Pulmonary artery endothelial cell (primary cell): ENCODE data around the gene SELENOO. TPM values are rescaled to one million over a fixed set of nuclear protein-coding genes. Genes with fewer than 3 reads are reported as not detected.

ENCODE experiments used
- DNase-seq: peaks from one replicate; pipeline ENCODE4 v3.0.0-alpha.2; 2011; ENCODE audit warnings: low read depth, low spot score
- total RNA-seq: library from RNA; depleted of rRNA; stranded (reverse); fragments of >200 nt; gene quantifications from 2 replicates; pipeline ENCODE4 v1.2.3, GENCODE V29; 2014

SELENOO gene
- total RNA-seq, 1 donor from 2014 or later = 30.4 TPM

- no peak for DNase-seq
Measured at GRCh38 chr22:50233223-50233622, 32.4 kb downstream of the SELENOO start.

- no peak for DNase-seq
Measured at GRCh38 chr22:50236731-50237409, 36.1 kb downstream of the SELENOO start.

- no peak for DNase-seq
Measured at GRCh38 chr22:50238755-50239154, 37.9 kb downstream of the SELENOO start.

- no peak for DNase-seq
Measured at GRCh38 chr22:50242406-50242949, 41.7 kb downstream of the SELENOO start.

GRCh38 chr22:50243685-50244419, 43.0 kb downstream of the SELENOO start:
- DNase-seq = no peak

- DNase-seq = peak; percentile 75
Measured at GRCh38 chr22:50244420-50245213, 43.8 kb downstream of the SELENOO start, which contains the start of gene TUBGCP6. Gene TUBGCP6, minus strand, starts transcription at chr22:50245023. Its CDS starts 564 bp downstream, at chr22:50244459.

GRCh38 chr22:50245214-50246072, 44.6 kb downstream of the SELENOO start:
- DNase-seq = no peak

GRCh38 chr22:50246242-50247175, 45.7 kb downstream of the SELENOO start:
- no peak for DNase-seq

GRCh38 chr22:50247748-50248147, 46.9 kb downstream of the SELENOO start:
- DNase-seq = no peak

- no peak for DNase-seq
Measured at GRCh38 chr22:50248196-50249081, 47.6 kb downstream of the SELENOO start.

GRCh38 chr22:50249341-50250248, 48.8 kb downstream of the SELENOO start:
- no peak for DNase-seq

- no peak for DNase-seq
Measured at GRCh38 chr22:50250249-50250554, 49.4 kb downstream of the SELENOO start.

- no peak for DNase-seq
Measured at GRCh38 chr22:50250555-50251476, 50.0 kb downstream of the SELENOO start, which contains the start of gene HDAC10. Gene HDAC10, minus strand, starts transcription at chr22:50251265. Its CDS starts 233 bp downstream, at chr22:50251032.

- DNase-seq = no peak
Measured at GRCh38 chr22:50251477-50252081, 50.8 kb downstream of the SELENOO start.

- DNase-seq = no peak
Measured at GRCh38 chr22:50252082-50253045, 51.6 kb downstream of the SELENOO start.
